Endothelial cell of hepatic sinusoid (primary cell): ENCODE results near the gene SEC24A.
"Not testable (repeated sequence)": the region's sequence is repeated elsewhere in the genome, so short reads cannot be mapped to it uniquely, and the experiment has no call there.

Experiments
- in situ Hi-C: cut with HindIII; loops from 2 replicates; pipeline ENCODE4 v1.10.0; 2017; ENCODE audit warnings: low sequenced_read_pairs

Gene SEC24A

DNA sequence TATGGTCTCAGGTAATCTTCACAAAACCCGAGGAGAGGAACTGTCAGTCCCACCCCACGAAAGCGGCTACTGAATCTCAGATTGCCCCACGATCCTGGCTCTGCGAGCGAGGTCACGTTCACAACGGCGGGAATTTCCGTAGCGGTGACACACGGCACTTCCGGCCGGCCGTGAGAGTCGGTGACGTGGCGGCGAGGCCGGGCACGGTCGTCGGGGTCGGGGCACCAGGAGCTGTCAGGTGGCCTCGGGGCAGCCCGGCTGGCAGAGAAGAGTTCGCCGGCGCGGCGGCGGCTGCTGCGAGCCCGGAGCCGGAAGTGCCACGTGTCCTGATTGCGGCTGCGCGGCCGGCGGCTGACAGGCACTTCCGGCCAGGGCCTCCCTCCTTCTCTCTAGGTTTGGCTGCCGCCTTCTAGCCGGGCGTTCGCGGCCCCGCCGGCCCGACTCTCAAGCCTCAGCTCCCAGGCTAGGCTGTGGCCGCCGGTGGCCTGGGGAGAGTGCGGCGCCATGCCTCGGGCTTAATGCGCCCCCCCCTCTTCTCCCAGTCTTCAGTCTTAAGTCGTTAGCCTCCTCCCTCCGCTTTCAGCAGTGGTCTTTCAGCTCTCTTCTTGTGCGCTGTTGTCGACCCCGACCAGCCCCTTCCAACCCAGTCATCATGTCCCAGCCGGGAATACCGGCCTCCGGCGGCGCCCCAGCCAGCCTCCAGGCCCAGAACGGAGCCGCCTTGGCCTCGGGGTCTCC lies at the start of gene SEC24A:
Gene SEC24A (plus strand): TSS at position 361 of the 738 bp plus-strand sequence. CDS start 292 bp downstream, at position 653.
- in situ Hi-C loops: no loop called here

DNA sequence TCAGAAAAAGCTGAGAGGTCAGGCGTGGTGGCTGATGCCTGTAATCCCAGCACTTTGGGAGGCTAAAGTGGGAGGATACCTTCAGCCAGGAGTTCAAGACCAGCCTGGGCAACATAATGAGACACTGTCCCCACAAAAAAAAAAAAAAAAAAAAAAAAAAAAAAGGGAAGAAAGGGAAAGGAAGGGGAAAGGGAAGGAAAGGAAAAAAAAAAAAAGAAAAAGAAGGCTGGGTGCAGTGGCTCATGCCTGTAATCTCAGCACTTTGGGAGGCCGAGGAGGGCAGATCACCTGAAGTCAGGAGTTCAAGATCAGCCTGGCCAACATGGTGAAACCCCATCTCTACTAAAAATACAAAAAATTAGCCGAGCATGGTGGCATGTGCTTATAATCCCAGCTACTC lies 48.8 kb upstream of the SEC24A start:
- in situ Hi-C loops: not testable (repeated sequence)

DNA sequence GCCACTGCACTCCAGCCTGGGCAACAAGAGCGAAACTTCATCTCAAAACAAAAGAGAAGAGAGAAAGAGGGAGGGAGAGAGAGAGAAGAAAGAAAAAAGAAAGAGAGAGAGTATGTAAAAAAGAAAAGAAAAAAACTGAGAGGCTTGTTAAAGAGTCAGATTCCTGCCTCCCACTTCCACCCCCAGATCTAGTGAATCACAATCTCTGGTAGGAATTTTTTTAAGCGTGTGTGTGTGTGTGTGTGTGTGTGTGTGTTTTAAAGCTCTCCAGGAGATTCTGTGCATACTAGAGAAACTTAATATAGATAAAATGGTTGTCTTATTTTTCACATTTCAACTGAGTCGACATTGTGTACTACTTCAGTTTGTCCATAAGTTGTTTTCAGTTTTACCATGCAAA lies 48.0 kb upstream of the SEC24A start:
- in situ Hi-C loops: no loop called here

DNA sequence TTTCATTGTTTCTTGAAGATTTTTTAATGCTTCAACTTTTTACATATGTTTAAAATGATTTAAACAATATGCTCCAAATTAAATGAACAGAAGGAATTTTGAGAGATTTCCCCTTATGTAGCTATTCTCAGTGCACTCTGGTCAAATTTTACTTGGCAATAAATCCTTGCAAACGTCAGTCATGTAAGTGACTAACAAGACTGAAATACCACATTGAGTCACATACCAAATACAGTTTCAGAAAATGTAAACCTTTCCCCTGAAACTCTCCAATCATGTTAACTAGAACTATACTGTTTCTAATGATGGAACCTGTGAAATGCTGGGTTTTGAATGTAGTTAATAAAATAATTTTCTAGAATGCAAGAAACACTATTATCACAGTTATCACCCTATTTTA lies 45.5 kb upstream of the SEC24A start:
- in situ Hi-C loops: no loop called here

DNA sequence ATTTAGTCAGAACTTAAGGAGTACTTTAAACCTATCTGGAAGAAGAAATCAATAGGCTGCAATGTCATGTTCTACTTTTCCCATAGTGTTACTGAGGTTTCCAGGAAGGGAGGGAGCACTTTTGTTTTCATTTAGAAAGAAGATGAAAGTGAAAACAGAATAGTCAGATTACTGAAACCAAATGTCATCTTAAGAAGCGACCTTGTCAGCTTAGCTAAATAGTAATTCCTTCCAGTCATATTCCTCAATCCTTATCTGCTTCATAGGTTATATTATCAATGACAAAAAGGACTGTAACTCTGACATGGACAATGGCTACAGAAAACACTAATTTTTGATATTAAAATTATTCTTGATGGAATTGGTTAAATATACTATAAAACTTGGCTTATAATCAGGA lies 43.7 kb upstream of the SEC24A start:
- in situ Hi-C loops: no loop called here

DNA sequence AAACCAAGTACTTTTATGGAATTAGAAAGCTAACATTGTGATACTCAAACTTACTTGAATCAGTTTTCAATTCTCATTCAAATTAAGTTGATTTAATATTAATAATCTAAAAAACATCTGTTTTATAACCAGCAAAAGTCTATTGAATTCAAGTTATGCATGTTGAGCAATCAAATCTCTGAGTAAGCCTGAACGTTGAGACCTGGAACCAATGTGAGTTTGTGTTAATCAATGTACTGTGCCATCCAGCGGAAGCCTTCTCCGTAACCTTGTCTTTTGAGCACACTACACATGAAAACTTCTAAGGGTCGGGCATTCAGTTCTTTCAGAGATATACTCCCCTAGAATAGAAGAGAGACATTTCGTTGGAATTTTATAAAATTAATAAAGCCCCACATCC lies 41.9 kb upstream of the SEC24A start:
- in situ Hi-C loops: no loop called here

DNA sequence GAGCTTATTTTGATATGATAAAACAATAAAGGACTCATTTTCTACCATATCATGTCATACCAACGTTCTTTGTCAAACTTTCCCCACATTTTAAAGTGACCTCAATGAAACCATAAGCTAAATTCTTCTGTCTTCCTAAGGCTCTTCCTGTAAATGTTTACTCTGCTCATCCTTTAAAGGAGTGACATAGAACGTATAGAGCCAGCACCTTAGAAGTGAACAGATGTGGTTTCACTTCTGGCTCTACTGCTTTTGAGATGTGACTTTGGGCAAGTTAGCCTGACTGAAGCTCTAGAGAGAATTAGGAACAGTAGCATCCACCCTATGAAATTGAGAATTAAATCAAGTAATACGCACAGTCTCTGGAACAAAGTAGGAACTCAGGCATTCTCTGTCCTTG lies 40.0 kb upstream of the SEC24A start:
- in situ Hi-C loops: no loop called here

DNA sequence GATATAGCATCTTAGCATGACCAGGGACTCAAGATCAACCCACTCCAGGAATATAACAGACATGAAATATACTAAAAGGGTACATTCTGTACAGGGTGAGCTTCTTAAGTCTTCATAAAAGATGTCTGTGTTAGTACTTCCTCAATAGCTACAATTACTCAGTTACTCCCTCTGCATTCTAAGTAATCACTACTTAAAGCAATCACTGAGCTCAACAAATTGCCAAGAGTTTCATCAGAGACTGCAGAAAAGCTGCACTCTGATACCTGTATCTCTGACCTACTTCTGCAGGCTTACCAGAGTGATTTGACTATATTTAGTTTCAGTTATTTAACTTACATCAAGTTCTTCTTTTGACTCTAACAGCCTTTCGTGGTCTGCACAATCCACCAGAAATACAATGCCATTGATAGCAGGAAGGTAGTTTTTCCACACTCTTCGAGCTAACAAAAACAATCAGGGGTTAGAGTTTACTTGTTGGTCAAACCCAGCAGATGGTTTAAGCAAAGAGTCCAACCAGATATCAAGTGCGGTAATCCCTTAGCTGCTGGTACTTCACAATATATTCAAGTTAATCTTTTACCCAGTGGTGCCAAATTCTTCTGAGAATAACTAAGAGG lies 39.2 kb upstream of the SEC24A start:
- in situ Hi-C loops: no loop called here

DNA sequence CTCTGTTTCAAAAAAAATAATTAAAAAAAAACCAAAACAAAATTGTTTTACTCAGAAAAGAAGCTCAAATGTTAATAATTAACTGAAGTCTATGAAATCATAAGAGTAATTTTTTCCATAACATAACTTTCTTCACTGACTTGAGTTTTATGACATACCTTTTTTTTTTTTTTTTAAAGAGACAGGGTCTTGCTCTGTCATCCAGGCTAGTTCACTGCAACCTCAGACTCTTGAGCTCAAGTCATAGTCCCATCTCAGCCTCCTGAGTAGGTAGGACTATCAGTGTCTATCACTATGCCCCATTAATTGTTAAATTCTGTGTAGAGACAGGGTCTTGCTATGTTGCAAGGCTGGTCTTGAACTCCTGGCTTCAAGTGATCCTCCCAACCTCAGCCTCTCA lies 37.9 kb upstream of the SEC24A start:
- in situ Hi-C loops: no loop called here

DNA sequence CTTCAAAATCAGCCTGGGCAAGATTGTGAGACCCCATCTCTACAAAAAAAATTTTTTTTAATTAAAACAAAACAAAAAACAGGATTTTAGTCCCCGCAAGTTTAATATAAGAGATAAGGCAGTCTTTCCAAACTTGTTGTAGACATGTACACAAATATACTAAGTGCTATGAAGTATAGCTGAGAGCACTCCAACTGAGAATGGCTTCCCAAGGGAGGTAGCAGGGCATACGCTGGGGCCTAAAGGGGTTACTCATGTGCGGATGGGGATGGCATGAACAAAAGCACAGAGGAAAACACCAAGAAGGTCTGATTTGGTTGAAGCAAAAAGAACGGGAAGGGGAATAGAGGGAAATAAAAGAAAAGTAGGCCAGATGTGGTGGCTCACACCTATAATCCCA lies 37.1 kb upstream of the SEC24A start:
- in situ Hi-C loops: no loop called here

DNA sequence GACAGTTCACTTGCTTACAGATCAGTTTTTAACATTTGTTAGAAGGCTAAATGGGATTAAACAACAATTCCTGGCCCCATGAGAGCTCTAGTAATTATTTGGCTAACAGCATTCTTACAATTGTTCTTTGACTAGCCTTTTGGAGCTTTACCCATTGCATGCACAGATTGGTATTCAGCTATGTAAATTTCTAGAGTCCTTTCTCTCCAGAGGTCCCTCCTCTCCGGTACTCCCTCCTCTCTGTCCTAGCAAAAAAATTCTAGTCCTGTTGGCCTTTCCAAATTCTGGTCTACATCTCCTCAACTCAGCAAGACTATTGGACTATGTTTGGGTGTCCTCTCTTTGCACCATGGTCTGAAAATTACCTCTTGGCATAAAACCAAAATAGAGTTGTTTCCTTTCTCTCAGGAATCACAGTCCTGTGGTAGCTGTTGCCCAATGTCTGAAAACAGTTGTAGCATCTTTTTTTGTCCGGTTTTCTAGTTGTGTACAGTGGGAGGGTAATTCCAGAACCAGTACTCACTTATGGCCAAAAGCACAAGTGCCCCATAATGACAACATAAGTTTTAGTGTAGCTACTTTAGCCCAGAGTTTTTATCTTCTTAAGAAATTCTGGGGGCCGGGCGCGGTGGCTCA lies 34.0 kb upstream of the SEC24A start:
- in situ Hi-C loops: no loop called here

DNA sequence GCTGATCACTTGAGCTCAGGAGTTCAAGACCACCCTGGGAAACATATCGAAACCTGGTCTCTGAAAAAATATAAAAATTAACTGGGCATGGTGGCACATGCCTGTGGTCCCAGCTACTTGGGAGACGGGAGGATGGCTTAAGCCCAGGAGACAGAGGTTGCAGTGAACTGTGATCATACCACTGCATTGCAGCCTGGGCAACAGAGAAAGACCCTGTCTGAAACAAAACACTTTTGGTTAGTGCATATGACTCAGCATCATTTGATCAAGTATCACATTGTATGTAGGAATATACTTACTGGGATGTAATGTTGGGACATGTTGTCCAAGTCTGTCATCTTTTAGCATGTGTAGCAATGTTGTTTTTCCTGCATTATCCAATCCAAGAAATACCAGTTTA lies 28.0 kb upstream of the SEC24A start:
- in situ Hi-C loops: no loop called here

DNA sequence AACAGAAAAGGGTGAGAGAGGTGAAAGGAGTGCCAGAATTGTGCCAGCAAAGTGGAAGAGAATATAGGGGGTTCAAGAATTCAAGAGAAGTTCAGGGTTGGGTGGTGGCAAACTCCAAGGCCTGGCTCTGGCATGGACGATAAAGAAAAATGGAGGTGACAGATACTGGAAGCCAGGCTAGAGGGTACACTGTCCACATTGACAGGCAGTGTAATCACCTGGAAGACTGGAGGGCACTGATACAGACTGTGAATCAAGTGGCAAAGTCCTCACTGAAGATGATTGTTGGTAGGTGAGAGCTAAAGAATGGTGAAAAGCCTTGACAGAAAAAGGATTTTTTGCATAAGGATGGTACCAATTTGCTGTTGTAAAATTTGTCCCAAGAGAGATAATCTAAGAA lies 23.0 kb upstream of the SEC24A start:
- in situ Hi-C loops: no loop called here

DNA sequence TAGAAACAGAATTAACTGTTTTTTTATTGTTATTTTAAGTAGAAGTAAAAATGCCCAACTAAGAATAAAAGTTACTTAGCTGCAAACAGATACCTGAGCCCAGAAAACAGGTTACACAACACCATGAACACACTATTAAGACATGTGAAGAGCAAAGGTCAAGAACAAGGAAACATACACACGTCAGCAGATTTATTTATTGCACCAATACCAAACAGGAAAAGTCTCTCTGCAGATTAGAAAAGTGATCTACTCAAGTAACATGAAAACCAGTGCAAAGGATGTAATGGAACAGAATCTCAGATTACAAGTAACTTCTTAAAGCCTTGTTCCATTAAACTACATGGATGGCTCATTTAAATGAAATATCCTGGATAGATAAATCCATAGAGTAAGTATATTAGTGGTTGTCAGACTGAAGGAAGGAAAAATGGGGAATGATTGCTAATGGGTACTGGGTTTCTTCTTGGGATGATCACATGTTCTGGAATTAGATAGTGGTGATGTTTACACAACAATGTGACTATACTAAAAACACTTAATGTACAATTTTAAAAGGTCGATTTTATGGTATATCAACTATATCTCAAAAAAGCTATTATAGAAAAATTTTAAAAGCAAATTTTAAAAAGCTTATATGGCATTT lies 22.1 kb upstream of the SEC24A start:
- in situ Hi-C loops: no loop called here

DNA sequence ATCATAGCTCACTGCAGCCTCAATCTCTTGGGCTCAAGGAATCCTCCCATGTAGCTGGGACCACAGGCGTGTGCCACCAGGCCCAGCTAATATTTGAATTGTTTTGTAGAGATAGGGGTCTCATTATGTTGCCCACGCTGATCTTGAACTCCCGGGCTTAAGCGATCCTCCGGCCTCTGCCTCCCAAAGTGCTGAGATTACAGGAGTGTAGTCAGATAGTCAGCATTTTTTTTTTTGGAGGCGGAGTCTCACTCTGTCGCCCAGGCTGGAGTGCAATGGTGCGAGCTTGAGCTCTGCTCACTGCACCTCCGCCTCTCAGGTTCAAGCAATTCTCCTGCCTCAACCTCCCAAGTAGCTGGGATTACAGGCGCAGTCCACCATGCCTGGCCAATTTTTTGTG lies 14.4 kb upstream of the SEC24A start:
- in situ Hi-C loops: no loop called here

DNA sequence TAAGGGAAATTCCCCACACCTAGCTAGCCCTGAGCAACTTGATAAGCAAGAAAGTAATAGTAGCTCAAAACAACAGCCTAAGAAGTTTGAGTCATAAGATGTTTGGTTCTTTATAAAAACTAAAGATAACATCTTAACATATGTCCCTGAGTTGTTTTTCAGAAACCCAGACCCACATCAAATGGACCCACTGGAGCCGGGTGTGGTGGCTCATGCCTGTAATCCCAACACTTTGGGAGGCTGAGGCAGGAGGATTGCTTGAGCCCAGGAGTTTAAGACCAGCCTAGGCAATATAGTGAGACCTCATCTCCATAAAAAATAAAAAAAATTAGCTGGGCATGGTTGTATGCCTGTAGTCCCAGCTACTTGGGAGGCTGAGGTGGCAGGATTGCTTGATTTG lies 13.2 kb upstream of the SEC24A start:
- in situ Hi-C loops: loop anchor here (5.0 kb wide), 2 partner anchors 42 to 43 kb away; no protein-coding TSS in a partner anchor

DNA sequence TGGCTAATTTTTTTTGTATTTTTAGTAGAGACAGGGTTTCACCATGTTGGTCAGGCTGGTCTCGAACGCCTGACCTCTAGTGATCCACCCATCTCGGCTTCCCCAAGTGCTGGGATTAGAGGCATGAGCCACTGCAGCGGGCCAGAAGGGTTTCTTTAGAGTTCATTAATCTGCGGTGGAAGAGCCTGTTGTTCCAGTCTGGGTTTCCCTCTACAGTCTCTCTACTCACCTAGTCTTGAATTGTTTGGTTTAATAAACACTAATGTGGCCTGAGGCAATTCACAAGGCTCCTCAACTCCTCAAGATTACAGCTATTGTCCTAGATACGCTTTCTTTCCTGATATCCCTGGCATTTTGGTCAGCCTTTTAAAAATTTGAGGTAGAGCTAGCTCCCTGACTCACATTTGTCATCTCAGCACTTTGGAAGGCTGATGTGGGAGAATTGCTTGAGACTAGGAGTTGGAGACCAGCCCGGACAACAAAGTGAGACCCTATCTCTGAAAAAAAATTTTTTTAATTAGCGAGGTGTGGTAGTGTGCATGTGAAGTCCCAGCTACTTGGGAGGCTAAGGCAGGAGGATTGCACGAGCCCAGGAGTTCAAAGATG lies 11.4 kb upstream of the SEC24A start:
- in situ Hi-C loops: loop anchor here (5.0 kb wide), 2 partner anchors 40 to 45 kb away; no protein-coding TSS in a partner anchor

DNA sequence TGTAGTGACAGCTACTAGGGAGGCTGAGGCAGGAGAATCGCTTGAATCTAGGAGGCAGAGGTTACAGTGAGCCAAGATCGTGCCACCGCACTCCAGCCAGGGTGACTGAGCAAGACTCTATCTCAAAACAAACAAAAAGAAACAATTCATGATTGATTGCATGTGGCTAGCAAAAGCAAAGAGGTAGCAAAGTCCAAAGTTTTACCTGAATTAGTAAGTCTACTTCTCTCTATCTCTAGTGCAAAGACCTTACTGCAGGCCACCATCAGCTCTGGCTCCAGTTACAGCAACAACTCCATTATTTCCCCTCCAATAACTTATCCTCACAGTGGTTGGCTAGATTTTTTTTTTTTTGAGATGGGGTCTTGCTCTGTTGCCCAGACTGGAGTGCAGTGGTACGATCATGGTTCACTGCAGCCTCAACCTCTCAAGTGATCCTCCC lies 9.8 kb upstream of the SEC24A start:
- in situ Hi-C loops: loop anchor here (5.0 kb wide), 2 partner anchors 39 to 46 kb away; no protein-coding TSS in a partner anchor

DNA sequence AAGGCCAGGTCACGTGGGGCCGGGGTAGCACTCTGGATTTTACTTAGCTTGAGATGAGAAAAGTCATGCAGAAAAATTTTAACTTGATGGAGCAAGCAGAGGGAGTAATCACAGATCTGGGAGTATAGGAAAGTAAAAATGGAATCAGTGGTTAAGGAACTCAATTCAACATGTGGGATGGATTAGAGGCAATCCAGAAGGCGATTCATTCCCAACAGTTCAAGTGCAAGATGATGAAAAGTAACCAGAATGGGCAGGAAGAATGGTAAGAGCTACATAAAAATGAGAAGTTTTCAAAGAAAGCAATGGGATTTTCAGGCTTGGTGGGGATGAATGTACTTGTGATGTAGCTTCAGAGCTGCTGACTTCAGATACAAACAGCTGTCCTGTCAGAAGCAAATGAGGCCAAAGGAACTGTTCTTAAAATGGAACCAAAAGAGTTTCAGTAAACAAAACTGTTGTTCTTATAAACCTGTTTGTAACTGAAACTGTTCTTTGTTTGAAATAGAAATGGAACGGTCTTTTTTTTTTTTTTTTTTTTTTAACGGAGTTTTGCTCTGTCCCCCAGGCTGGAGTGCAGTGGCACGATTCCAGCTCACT lies 5.6 kb upstream of the SEC24A start:
- in situ Hi-C loops: no loop called here

DNA sequence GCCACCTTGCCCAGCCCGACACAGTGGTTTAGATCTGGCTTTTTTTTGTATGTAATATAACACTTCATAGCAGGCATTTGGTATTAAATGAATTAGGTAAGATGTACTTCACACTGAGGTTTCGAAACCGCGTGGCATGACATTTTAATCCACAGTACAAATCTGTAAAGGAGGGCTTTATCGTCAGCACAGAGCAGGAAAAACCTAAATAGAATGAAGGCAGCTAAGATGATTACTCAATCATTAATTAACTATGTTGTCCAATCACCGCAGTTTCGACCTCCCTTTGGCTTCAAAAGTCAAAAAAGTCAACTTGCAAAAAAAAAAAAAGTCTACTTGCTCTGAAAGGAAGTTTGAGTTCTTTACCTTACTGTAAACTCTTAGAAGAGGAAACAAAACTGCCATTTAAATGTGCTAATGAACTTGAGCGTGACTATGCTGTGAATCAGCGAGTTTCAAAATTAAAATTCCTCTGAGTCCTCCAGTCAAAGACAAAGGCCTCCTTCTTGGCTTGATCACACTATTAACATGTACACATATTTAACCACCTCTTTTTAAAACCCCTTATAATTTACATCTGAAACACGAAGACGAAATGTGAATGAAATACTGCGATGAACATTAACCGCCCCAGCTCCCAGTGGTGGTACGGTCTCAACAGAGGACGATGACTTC lies 698 bp upstream of the SEC24A start:
- in situ Hi-C loops: no loop called here
